ENCODE measurements around the gene VPS45. TPM values are rescaled to one million over a fixed set of nuclear protein-coding genes. Genes with fewer than 3 reads are reported as not detected.

The VPS45 gene
- total RNA-seq, 1 donor from 2014 or later: 11.3 TPM

Other genes starting within 250 kb of the VPS45 start
- gene BOLA1, start 168.2 kb upstream of the VPS45 start, total RNA-seq: 36.7 TPM
- 5.9 TPM for gene SV2A, start 149.9 kb upstream of the VPS45 start, total RNA-seq
- 87.3 TPM for gene SF3B4, start 140.0 kb upstream of the VPS45 start, total RNA-seq
- gene MTMR11, start 130.9 kb upstream of the VPS45 start, total RNA-seq: 39.8 TPM
- 7.1 TPM for gene OTUD7B, start 57.0 kb upstream of the VPS45 start, total RNA-seq
- gene PLEKHO1, start 82.1 kb downstream of the VPS45 start, total RNA-seq: 88.9 TPM
- gene ANP32E, start 168.3 kb downstream of the VPS45 start, total RNA-seq: 8.9 TPM
- not detected for gene CA14, start 190.0 kb downstream of the VPS45 start, total RNA-seq
- 73.1 TPM for gene APH1A, start 201.2 kb downstream of the VPS45 start, total RNA-seq
- 3.7 TPM for gene C1orf54, start 205.0 kb downstream of the VPS45 start, total RNA-seq
- gene CIART, start 214.8 kb downstream of the VPS45 start, total RNA-seq: 0.64 TPM
- gene MRPS21, start 226.1 kb downstream of the VPS45 start, total RNA-seq: 17.1 TPM